ENCODE measurements around the gene VCAN. TPM values are rescaled to one million over a fixed set of nuclear protein-coding genes. Genes with fewer than 3 reads are reported as not detected.

VCAN gene
- total RNA-seq, 1 donor from 2014 or later = 203 TPM

- Mint-ChIP-seq H3K36me3 (ENCODE audit: low read depth, unreplicated experiment) (no peaks in the 10 kb centered on the region), H3K4me1 (ENCODE audit: unreplicated experiment) (no peaks in the 10 kb centered on the region), H3K9me3 (ENCODE audit: unreplicated experiment) (no peaks in the 10 kb centered on the region), H3K4me3 (ENCODE audit: unreplicated experiment) (no peak overlapping the region), H3K27ac (ENCODE audit: unreplicated experiment) (no peak overlapping the region), H3K27me3 (ENCODE audit: unreplicated experiment) (peaks cover 1% of the 10 kb centered on the region)
- DNase-seq (ENCODE audit: low spot score) = no peak
- no peak for TF ChIP-seq CTCF (IDR thresholded peaks at IDR 0.05; ENCODE audit: unreplicated experiment)
These were observed 30.7 kb upstream of the VCAN start for GRCh38 chr5:83440826-83441225.

GRCh38 chr5:83441747-83442146 is 29.8 kb upstream of the VCAN start:
- Mint-ChIP-seq H3K4me1 (ENCODE audit: unreplicated experiment) (no peaks in the 10 kb centered on the region), H3K9me3 (ENCODE audit: unreplicated experiment) (no peaks in the 10 kb centered on the region), H3K27me3 (ENCODE audit: unreplicated experiment) (peaks cover 1% of the 10 kb centered on the region), H3K4me3 (ENCODE audit: unreplicated experiment) (no peak overlapping the region), H3K36me3 (ENCODE audit: low read depth, unreplicated experiment) (no peaks in the 10 kb centered on the region), H3K27ac (ENCODE audit: unreplicated experiment) (no peak overlapping the region)
- DNase-seq (ENCODE audit: low spot score) = no peak
- no peak for TF ChIP-seq CTCF (IDR thresholded peaks at IDR 0.05; ENCODE audit: unreplicated experiment)

GRCh38 chr5:83443534-83443933 is 28.0 kb upstream of the VCAN start:
- Mint-ChIP-seq H3K9me3 (ENCODE audit: unreplicated experiment) (no peaks in the 10 kb centered on the region), H3K27me3 (ENCODE audit: unreplicated experiment) (peaks cover 1% of the 10 kb centered on the region), H3K36me3 (ENCODE audit: low read depth, unreplicated experiment) (no peaks in the 10 kb centered on the region), H3K4me1 (ENCODE audit: unreplicated experiment) (no peaks in the 10 kb centered on the region), H3K27ac (ENCODE audit: unreplicated experiment) (no peak overlapping the region), H3K4me3 (ENCODE audit: unreplicated experiment) (no peak overlapping the region)
- no peak for DNase-seq (ENCODE audit: low spot score)
- no peak for TF ChIP-seq CTCF (IDR thresholded peaks at IDR 0.05; ENCODE audit: unreplicated experiment)

- Mint-ChIP-seq H3K4me3 (ENCODE audit: unreplicated experiment) (no peak overlapping the region), H3K27ac (ENCODE audit: unreplicated experiment) (no peak overlapping the region), H3K4me1 (ENCODE audit: unreplicated experiment) (no peaks in the 10 kb centered on the region), H3K36me3 (ENCODE audit: low read depth, unreplicated experiment) (no peaks in the 10 kb centered on the region), H3K9me3 (ENCODE audit: unreplicated experiment) (no peaks in the 10 kb centered on the region), H3K27me3 (ENCODE audit: unreplicated experiment) (peaks cover 1% of the 10 kb centered on the region)
- DNase-seq (ENCODE audit: low spot score) = no peak
- no peak for TF ChIP-seq CTCF (IDR thresholded peaks at IDR 0.05; ENCODE audit: unreplicated experiment)
These were observed 27.1 kb upstream of the VCAN start for GRCh38 chr5:83444445-83444844.

GRCh38 chr5:83446253-83446947 is 25.1 kb upstream of the VCAN start:
- Mint-ChIP-seq H3K4me3 (ENCODE audit: unreplicated experiment) (no peak overlapping the region), H3K27me3 (ENCODE audit: unreplicated experiment) (no peaks in the 10 kb centered on the region), H3K36me3 (ENCODE audit: low read depth, unreplicated experiment) (no peaks in the 10 kb centered on the region), H3K9me3 (ENCODE audit: unreplicated experiment) (no peaks in the 10 kb centered on the region), H3K4me1 (ENCODE audit: unreplicated experiment) (peaks cover 13% of the 10 kb centered on the region), H3K27ac (ENCODE audit: unreplicated experiment) (no peak overlapping the region)
- TF ChIP-seq CTCF (IDR thresholded peaks at IDR 0.05; ENCODE audit: unreplicated experiment) = no peak
- DNase-seq (ENCODE audit: low spot score) = no peak

Data from endothelial cell (in vitro differentiated cells).